RKO (cell line): Measurements from ENCODE around the gene C19orf81.

ENCODE experiments used
- DNase-seq: peaks from one replicate; pipeline ENCODE4 v3.0.0-alpha.2; 2016; ENCODE audit warnings: low spot score

The C19orf81 gene

DNA sequence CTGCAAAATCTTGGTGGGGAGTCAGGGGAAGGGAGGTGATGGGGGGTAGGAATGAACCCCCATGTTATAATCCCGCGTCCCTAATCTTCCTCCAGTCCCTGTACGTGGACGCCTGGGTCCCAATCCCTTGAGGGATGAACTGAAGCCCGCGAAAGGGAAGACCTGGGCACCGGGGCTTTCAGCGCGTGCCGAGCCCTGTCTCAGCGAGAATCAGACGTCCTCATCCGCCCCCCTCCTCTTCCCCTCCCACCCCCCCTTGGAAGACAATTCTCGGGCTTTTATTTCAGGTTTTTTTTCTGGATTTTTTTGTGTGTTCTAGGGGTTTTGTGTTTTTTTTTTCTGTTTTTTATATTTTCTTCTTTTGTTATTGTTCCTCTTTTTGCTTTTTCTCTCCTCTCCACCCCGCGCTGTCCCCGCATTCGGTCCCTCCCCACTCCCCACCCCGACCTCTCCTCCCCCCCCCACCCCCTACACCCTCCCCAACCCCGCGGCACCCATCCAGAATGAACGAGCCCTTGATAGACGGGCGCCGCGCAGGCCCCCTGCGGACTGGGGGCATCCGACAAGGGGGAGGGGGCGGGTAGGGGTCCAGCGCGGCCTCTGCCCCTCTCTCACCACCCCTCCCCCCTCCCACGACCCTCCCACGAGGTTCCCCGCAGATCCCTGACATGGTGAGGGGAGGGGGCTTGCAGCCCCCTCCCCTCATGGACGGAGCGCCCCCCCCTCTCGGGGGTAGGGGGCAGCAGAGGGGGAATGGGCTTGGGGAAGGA is 10.3 kb downstream of the C19orf81 start:
- no peak for DNase-seq

GRCh38 chr19:50660088-50660366 is 10.8 kb downstream of the C19orf81 start:
- DNase-seq, result no peak

DNA sequence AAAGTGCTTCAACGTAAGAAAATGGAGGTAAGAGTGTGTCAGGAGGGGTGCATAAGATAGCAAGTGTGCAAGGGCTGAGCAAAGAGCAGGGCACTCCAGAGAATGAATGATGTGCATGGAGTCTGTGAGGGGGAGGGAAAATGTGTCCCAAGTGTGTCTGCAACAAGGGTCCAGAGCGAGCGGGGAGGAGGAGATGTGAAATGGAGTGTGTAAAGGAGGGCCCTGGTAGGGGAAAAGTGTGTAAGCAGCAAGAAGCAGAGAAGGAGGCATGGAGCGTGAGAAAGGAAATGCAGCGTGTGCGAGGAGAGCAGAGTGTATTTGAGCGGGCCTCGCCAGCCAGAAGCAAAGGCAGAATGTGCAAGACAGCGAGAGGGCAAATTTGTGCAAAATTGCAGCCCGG is 11.8 kb downstream of the C19orf81 start:
- no peak for DNase-seq

DNA sequence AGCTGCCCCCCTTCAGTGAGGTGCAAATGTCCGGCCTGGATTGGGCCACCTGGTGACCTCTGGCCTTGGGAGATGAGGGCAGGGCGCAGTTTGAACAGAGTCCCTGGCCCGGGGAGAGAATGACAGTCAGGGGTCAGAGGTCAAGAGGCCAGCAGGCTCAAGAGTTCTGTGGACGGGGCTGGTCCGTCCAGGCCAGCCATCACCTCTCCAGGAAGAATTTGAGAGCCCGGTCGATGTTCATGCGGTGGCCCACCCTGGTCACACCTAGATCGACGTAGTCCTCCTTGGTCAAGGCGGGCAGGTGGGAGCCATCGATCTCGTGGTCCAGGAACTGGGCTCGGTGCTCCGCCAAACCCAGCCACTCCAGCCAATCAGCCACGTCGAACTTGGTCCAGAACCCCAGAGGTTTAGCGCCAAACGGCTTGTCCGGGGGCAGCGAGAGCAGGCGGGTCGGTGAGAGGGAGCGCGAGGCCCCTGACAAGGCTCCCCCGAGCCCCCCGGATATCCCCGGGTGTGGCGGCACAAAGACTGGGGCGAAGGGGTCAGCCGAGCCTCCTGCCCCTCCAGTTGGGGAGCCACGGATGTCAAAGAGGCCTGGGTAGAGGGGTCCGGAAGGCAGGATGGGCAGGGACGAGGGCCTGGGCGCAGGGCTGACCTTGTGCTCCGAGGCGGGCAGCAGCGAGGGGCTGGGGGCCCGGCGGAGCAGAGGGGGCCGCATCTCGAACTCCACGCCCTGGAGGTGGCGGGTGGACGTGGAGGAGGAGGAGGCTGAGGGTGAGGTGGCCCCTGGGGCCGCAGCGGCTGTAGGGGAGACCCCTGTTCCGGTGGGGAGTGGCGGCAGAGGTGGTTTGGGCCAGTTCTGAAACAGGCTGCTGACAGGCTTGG is 12.8 kb downstream of the C19orf81 start:
- no peak for DNase-seq

- no peak for DNase-seq
Measured at GRCh38 chr19:50662651-50663481, 13.6 kb downstream of the C19orf81 start.

DNA sequence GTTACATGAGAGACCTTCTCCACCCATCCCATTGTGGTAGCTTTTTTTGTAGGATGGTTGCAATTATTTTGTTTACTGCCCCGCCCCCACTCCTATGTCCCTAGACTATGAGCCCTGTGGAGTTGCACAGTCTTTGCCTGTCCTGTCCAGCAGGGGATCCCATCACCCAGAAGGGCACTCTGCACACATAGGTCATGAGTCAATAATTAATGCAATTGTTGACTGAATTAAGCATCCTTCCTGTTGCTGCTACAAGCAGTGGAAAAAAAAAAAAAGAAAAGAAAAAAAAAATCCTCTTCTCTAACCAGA is 14.2 kb downstream of the C19orf81 start:
- DNase-seq, result peak; percentile 84

- DNase-seq, result no peak
Measured at GRCh38 chr19:50664204-50664603, 15.0 kb downstream of the C19orf81 start.

DNA sequence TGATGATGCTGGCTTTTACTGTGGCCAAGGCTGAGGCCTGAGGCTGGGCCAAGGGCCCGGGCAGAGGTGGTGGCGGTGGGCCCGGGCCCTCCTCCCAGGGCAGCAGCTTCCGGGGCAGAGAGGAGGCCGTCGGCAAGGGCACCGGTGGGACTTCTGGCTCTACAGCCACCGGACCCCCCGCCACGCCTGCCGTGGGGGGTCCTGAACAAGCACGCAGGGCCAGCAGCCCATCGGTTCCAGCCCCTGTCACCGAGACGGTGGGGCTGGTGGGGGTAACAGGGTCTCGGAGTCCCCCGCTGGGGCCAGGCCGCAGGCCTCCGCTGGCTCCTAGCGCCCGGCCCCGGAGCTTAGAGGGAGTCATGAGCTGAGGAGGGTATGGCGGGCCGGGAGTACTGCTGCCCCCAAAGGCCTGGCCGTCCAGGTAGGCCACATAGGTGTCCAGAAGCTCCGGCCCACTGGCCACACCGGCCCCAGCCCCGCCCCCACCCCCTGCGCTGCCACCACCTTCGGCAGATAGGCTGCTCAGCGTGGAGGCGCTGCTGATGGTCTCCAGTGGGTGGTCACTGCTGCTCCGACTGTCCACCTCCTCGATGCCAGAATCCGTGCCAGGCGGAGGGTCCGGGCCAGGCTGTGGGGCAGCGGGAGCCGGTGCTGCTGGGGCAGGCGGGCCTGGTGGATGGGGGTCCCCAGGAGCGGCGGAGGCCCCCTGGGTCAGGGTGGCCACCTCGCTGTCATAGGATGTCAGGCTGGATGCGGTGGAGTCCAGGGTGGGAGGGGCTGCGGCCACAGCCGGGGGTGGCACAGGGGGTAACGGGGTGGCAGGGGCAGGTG is 17.3 kb downstream of the C19orf81 start:
- no peak for DNase-seq

DNA sequence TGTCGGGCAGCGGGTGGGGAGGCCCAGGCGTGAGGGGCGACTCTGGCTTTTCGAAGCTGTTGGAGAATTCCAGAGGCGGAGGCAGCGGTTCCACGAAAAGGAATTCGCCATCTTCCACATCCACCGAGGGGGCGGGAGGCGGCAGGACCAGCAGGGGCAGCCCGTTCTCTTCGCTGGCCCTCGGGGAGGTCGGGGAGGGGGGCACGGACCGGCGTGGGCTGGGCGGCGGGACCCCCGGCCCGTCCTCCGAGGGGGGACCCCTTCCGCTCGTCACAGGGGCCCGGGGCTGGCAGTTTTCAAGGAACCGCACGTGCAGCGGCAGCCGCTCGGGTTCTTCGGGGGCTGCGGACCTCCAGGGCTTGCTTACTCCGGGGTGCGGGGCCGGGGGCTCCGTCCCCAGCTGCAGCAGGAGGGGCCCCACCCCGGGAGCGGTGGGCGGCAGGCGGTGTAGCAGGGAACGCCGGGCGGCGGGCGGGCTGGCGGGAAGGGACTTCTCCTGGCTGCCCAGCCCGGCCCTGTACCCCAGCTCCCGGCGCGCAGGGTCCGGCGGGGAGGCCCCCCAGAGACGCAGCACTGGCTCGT is 18.0 kb downstream of the C19orf81 start:
- no peak for DNase-seq

GRCh38 chr19:50667759-50668231 is 18.6 kb downstream of the C19orf81 start:
- no peak for DNase-seq

GRCh38 chr19:50668416-50668815 is 19.2 kb downstream of the C19orf81 start:
- DNase-seq, result no peak

DNA sequence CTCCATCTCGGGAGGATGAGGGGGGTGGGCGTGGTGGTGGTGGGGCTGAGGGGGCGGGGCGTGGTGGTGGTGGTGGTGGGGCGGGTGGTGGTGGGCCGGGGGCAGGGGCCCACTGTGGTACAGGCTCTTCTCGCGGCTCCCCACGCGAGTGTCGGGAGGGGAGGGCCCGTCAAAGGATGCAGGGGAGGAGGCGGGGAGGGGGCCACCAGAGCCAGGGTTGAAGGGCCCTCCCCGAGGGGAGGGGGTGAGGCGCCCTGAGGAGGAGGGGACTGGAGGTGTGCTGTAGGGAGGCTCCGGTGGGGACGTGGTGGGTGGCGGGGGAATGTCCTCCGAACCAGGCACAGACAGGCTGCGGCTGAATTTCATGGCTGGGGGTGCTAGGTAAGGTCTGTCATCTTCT is 19.6 kb downstream of the C19orf81 start:
- no peak for DNase-seq

DNA sequence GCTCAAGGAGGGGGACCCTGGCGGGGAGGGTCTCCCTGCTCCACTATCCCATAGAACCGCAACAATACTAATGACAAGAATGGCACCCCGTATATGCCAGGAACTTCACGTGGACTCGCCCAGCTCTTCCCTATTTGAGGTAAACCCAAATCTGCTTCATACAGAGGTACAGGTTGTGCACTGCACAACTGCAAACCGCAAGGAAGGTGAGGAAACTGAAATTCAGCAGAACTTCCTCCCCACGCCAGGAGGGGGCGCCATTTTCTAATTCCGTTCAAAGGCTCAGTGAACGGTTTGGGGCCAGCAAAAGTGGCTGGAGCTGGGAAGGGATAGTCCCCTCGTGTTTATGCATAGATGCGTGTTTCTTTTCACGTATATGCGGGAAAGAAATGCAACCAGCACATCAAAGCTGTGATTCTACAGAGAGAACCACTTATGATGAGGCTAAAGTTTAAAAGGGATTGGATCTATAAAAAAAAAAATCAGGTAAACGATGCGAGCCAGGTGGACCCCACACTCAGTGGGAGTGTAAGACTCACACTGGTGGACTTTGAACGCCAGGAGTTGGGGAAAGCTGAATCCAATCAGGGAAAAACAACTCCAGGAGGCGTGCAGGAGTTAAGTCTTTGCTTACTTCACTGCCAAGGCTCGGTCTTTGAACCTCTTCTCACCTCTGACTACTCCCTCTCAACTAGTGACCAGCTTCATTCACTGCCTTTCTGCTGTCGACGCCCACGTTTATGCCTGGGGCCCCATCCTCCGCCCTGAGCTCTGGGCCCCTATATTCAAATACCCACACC is 20.3 kb downstream of the C19orf81 start:
- no peak for DNase-seq

GRCh38 chr19:50670102-50670380 is 20.8 kb downstream of the C19orf81 start:
- DNase-seq, result no peak

- no peak for DNase-seq
Measured at GRCh38 chr19:50673118-50673517, 23.9 kb downstream of the C19orf81 start.

DNA sequence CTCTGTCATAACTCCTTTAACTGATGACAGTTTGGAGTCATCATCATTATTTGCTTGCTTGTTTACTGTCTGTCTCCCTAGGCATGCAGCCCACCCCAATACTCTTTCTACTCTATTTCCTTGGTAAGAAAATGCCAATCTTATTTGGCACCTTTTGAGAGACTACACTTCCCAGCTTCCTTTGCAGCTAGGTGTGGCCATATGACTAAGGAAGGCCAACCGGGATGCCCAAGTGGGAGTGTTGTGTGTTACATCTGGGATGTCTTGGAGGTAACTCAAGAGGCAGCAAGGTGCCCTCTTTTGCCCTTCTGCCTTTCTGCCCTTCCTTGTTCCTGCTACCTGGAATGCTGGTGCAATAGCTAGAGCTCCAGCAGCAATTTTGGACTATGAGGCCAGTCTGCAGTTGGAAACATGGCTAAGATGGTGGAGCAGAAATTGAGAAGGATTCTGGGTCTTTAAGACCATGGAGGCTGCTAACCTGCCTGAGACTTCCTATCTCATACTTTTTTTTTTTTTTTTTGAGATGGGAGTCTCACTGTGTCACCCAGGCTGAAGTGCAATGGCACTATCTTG is 27.5 kb downstream of the C19orf81 start:
- DNase-seq, result no peak

DNA sequence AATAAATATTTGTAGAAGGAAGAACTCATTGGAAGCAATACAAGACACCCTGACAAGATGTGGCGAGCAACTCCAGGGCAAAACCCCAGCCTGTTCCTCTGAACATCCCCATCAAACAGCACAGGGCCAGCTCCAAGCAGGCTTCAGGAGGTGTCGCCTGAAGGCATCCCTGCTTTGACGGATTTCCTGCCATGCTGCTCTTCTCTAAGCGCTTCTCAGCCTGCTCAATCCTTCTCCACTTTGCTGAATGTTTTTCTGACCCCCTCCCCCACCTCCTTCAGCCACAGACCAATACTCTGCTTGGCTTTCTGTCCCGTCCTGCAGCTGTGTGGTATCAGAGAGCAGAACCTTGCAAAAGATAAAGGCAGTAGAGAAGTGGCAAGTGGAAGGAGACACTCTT is 28.4 kb downstream of the C19orf81 start:
- no peak for DNase-seq

DNA sequence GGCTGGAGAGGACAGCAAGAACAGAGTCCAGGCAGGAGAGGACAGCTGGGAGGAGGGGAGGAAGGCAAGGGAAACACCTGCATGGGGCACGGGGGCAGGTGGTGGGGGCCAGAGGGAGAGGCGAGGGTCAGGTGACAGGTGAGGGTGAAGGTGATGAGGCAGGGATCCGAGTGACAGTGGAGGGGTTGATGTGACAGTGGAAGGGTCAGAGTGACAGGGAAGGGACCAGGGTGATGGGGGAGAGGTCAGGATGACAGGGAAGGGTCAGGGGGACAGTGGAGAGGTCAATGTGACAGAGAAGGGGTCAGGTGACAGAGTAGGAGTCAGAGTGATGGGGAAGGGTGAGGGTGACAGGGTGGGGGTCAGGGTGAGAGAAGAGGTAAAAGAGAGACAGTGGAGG is 29.1 kb downstream of the C19orf81 start:
- DNase-seq, result no peak

- peak; percentile 58 for DNase-seq
Measured at GRCh38 chr19:50679177-50680125, 30.2 kb downstream of the C19orf81 start.
